GM21528 (cell line): ENCODE data around the gene MAEA.

ENCODE experiments used
- ATAC-seq: cut with Tn5 transposase; IDR thresholded peaks from one replicate; pipeline ENCODE4 v1.9.1; 2021; ENCODE audit warnings: mild to moderate bottlenecking, moderate library complexity; ENCODE audit not compliant: unreplicated experiment, low FRiP score

Gene MAEA

DNA sequence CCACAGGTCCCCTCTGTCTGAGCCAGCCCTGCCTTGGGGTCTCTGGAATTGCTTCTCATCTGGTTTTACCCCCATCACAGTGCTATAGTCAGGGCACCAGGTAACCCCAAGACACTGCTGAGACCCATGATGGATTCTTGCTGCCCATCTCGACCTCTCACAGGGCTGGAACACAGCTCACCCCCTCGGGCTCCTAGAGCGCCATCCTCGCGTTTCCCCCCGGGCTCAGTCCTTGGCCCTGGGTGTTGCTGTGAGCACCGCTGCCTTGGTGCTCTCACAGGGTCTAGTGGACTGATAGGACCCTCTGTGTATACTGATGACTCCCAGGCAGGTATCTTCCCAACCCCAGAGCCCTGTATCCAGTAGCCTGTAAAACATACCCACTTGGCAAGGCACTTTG lies 8.8 kb downstream of the MAEA start:
- ATAC-seq: no peak

GRCh38 chr4:1299301-1299860 lies 9.7 kb downstream of the MAEA start:
- no peak for ATAC-seq

DNA sequence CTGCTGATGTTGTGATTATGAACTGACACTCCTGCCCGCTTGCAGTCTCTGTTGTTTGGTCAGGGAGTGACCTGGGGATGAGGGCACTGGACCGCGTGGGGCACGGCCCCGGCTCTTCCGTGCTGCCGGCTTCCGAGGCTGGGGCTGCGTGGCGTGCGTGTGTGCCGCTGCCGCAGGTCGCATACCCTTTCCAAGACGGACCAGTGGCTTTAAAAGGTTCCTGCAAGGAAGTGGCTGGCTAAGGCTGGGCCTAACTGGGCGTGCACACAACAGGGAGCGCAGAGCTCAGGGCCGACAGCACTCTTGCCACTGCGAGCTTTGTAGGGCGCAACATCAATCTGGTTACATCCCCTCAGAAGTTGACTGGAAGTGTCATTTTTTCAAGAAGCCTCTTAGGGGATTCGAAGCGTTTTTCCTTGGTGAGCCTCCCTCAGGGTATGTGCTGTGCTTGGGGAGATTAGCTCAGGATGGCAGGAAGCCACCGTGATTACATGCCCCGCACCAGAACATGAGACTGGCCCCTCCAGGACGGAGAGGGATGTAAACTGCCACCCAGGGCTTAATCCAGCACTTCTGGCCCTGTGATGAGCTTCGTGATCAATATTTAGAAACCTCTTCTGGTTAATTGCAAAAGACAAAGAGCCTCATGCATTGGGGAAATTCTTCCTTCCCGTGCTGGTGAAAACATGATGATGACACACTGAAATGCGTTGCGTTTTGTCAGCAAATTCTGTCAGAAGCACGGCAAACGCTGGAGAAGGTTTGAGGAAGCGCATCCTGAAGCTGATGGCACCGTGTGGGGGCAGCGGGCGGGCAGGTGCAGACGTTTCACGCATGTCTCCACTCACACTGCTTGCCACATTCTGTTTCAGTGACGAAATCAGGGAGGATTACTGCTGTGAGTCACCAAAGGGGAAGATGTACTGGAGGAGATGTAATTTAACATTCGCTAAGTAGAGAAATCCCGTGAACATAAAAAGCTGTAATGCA lies 11.1 kb downstream of the MAEA start:
- no peak for ATAC-seq

GRCh38 chr4:1302159-1302558 lies 12.5 kb downstream of the MAEA start:
- no peak for ATAC-seq

GRCh38 chr4:1305261-1305711 lies 15.6 kb downstream of the MAEA start:
- no peak for ATAC-seq

- no peak for ATAC-seq
Measured at GRCh38 chr4:1305781-1306455, 16.2 kb downstream of the MAEA start.

- no peak for ATAC-seq
Measured at GRCh38 chr4:1307951-1308735, 18.5 kb downstream of the MAEA start.

DNA sequence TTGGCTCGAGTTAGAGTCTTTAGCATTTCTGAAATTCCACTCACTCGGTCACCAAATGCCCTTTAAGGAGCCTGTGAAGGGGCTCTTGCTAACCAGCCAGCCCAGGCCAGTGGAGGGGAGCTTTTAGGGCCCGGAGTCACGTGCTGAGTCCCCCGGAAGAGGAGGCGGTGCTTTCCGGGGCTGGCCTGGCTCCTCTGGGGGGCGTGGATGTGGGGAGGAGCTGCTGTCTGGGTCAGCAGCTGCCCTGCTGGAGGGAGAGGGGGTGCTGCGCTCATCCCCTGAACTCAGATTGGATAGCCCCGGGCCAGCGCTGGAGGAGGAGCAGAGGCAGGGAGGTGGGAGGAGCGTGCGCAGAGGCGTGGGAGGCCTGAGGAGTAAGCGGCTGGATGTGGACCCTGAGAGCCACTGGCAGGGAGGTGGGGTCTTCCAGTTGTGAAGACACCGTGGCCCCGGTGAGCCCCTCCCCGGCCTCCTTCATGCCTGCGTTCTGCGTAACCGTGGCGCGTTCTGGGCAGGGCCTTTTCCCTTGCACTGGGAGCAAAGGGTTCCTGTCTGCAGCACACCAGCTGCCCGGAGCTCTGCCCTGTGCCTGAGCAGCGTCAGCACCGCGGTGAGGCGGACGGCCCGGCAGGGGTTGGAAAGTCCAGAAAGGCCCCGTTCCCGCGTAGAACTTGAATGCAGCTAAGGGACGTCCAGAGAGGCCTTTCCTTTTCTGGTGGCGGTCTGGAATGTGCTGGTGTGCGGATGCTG lies 19.7 kb downstream of the MAEA start:
- no peak for ATAC-seq

- no peak for ATAC-seq
Measured at GRCh38 chr4:1310031-1310795, 20.5 kb downstream of the MAEA start.

DNA sequence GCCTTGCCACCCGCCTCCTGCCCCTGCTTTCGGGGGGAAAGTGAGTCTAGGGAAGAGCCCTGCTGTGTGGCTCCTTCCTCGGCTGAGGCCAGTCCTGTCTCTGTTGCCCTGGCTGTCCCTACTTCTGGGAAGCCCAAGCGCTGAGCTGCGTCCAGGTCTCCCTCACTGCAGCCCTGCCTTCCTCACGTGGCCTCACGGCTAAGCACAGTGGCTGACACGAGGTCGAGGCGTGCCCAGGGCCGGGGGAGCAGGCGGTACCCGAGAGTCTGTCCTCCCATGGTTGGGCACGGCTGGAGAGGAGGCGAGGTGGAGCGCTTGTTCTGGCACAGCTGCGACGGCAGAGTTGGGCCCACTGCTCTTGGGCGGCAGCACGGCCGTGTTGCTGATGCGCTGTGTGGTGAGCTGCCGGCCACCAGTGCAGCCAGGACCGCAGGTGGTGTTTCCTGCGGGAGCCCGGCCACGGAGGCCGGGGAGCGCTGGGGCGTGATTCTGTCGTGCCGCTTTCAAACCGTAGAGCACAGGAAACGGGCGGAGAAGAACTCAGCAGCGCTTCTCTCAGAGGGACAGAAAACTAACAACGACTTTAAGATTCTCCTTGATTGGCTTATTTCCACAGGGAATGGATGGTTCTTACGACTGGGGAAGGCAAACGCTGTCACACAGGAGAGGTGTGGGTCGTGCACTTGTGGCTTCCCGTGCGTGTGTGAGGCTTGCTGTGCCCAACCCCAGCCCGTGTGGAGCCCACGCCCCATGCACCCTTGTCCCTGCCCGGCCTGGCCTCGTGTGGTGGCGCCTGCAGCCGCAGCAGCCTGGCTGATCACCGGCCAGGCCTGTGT lies 21.3 kb downstream of the MAEA start:
- no peak for ATAC-seq

DNA sequence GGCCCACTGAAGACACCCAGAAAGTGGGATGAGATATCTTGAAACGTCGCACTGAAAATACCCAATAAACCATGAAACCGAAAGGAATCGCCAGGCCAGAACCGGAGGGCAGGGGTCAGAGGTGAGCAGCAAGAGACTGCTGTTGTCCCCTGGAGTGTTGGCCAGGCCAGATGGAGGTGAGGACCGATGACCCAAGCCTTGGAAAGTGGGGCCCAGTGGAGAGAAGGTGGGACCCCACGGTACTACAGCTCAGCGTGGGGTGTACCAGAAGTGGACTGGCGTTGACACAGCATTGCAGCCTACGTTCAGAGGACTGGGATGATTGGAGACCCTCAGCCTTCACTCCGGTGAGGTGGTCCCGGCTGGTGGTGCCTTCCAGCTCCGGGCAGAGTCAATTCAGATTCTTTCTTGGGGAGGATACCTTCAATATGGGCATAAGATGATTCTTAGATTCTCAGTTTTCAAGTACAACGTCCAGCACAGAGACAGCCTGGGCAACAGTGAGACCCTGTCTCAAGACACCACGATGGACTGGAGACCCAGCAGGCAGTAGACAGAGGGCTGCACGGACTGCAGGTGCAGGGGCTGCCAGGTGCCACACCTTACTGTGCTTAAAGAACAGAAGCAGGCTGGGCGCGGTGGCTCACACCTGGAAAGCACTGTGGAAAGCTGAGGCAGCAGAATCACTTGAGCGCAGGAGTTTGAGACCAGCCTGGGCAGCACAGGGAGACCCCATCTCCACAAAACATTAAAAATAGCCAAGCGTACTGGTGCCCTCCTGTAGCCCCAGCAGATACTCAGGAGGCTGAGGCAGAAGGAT lies 23.3 kb downstream of the MAEA start:
- no peak for ATAC-seq

- no peak for ATAC-seq
Measured at GRCh38 chr4:1315306-1315705, 25.6 kb downstream of the MAEA start.

DNA sequence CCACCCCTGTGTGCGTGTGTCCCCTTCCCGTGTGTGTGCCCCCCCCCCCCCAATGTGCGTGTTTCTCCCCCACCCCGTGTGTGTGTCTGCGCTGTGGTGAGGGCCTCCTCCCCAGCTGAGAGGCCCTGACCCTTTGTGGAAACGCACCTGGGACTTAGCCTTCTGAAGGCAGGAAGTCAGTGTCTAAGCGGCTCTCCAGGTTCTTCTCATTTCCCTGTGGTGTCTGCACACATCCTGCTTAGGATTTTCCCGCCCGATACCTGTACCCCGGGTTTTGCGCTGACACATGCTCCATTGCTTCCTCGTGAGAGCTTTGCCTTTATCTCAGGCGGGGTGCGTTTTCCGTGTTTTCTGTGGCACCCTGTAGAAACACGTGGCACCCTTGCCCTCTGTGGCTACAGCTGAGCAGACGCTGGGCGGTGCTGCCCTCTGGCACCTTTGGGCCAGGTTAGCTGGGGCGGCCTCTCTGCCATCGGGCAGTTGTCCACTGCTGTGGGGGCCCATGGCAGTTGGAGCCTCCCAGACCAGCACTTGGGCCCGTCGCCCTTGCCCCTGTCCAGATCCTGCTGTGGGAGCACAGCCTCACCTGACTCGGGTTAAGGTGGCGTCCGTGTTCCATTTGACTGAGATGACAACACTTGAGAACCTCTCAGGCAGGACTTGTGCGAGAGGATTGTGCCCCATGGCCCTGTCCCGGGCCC lies 26.3 kb downstream of the MAEA start:
- ATAC-seq: no peak

DNA sequence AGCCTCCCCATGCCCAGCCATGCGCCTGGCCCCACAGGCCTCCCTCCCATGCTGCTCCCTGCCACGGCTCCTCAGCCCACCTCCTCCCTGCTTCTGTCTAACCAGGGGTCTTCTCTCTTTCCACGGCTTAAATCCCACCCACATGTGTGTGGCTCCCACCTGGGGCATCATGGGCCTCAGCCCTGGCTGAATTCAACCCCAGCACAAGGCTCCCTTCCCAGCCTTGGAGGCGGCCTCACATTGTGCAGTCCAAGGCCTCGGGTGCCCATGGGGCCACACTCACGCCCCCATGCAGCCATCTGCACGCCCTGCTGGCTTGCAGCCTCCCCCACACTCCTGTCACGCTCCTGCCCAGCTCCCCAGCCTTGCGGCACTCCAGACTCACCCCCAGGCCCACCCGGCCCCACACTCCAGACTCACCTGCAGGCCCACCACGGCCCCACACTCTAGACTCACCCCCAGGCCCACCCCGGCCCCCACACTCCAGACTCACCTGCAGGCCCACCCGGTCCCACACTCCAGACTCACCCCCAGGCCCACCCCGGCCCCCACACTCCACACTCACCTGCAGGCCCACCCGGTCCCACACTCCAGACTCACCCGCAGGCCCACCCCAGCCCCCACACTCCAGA lies 27.0 kb downstream of the MAEA start:
- no peak for ATAC-seq

- ATAC-seq: no peak
Measured at GRCh38 chr4:1317177-1318045, 27.7 kb downstream of the MAEA start.

- no peak for ATAC-seq
Measured at GRCh38 chr4:1318046-1318375, 28.3 kb downstream of the MAEA start.
